DOHH2 (cell line): ENCODE data around the gene AFF2.

Source experiments
- H3F3A ChIP-seq: fragments of 200-600 bp; sonication (generic), shearing (Covaris generic); 2 replicates; pipeline ENCODE4 v1.6.0; 2016; ENCODE audit warnings: antibody characterized with exemption, mild to moderate bottlenecking; ENCODE audit not compliant: control insufficient read depth, insufficient read depth
- H3K27ac ChIP-seq: fragments of 200-600 bp; sonication (generic); 2 replicates; pipeline ENCODE4 v1.5.1; 2014; ENCODE audit warnings: low read depth, mild to moderate bottlenecking, low read length, moderate library complexity
- H3K27me3 ChIP-seq: fragments of 200-600 bp; sonication (generic); 2 replicates; pipeline ENCODE4 v1.6.1; 2014; ENCODE audit warnings: mild to moderate bottlenecking, low read length, mixed read lengths; ENCODE audit not compliant: control insufficient read depth
- H3K36me3 ChIP-seq: fragments of 200-600 bp; sonication (generic); 2 replicates; pipeline ENCODE4 v1.6.1; 2014; ENCODE audit warnings: mild to moderate bottlenecking, low read length, moderate library complexity, mixed read lengths; ENCODE audit not compliant: control insufficient read depth
- H3K4me1 ChIP-seq: fragments of 200-600 bp; sonication (generic); 2 replicates; pipeline ENCODE4 v1.6.1; 2014; ENCODE audit warnings: mild to moderate bottlenecking, low read length, mixed read lengths; ENCODE audit not compliant: control insufficient read depth
- H3K4me2 ChIP-seq: fragments of 200-600 bp; sonication (generic); 2 replicates; pipeline ENCODE4 v1.6.0; 2014; ENCODE audit warnings: mild to moderate bottlenecking, low read length, moderate library complexity
- H3K4me3 ChIP-seq: fragments of 200-600 bp; sonication (generic); 2 replicates; pipeline ENCODE4 v1.5.1; 2014; ENCODE audit warnings: mild to moderate bottlenecking, low read length, mixed read lengths
- H3K79me2 ChIP-seq: fragments of 200-600 bp; sonication (generic); 2 replicates; pipeline ENCODE4 v1.6.1; 2014; ENCODE audit warnings: mild to moderate bottlenecking, low read length, mixed read lengths; ENCODE audit not compliant: control insufficient read depth
- H3K9me2 ChIP-seq: fragments of 200-600 bp; sonication (generic); replicated peaks from 2 replicates; pipeline ENCODE4 v1.6.1; 2014; ENCODE audit warnings: mild to moderate bottlenecking, low read length, mixed read lengths; ENCODE audit not compliant: control insufficient read depth
- H3K9me3 ChIP-seq: fragments of 200-600 bp; sonication (generic); 2 replicates; pipeline ENCODE4 v1.6.1; 2014; ENCODE audit warnings: antibody characterized with exemption, low read length, mixed read lengths; ENCODE audit not compliant: control insufficient read depth, insufficient read depth
- H4K20me1 ChIP-seq: fragments of 200-600 bp; sonication (generic); 2 replicates; pipeline ENCODE4 v1.6.0; 2014; ENCODE audit warnings: low read depth, mild to moderate bottlenecking, antibody characterized with exemption, low read length, moderate library complexity; ENCODE audit not compliant: control insufficient read depth, insufficient read depth
- CTCF ChIP-seq: fragments of 200-600 bp; sonication (generic); IDR thresholded peaks from one replicate; pipeline ENCODE4 v1.5.1; 2014; ENCODE audit warnings: antibody characterized with exemption, mild to moderate bottlenecking, low read depth, low read length; ENCODE audit not compliant: poor library complexity, severe bottlenecking
- EZH2phosphoT487 ChIP-seq: fragments of 200-600 bp; sonication (generic); IDR thresholded peaks from 2 replicates; pipeline ENCODE4 v1.6.1; 2017; ENCODE audit warnings: borderline replicate concordance, mild to moderate bottlenecking, antibody characterized with exemption, low read length, moderate library complexity, mixed read lengths

AFF2 gene

GRCh38 chrX:148540671-148541583, 40.5 kb downstream of the AFF2 start:
- Histone ChIP-seq H3K4me3 (peak overlapping the region; percentile 74), H4K20me1 (no peaks in the 10 kb centered on the region), H3K4me1 (peaks cover 97% of the 10 kb centered on the region), H3K36me3 (peaks cover 29% of the 10 kb centered on the region), H3K9me3 (no peaks in the 10 kb centered on the region), H3K79me2 (peaks cover 83% of the 10 kb centered on the region), H3F3A (peaks cover 43% of the 10 kb centered on the region), H3K9me2 (no peaks in the 10 kb centered on the region), H3K4me2 (peak overlapping the region; percentile 95), H3K27ac (peak overlapping the region; percentile 98), H3K27me3 (no peaks in the 10 kb centered on the region)
- TF ChIP-seq CTCF (no peak), EZH2phosphoT487 (no peak)

GRCh38 chrX:148541584-148541940, 41.1 kb downstream of the AFF2 start:
- peaks cover 97% of the 10 kb centered on the region for H3K4me1 ChIP-seq

GRCh38 chrX:148542481-148543255, 42.3 kb downstream of the AFF2 start:
- H3K79me2 ChIP-seq, result peaks cover 83% of the 10 kb centered on the region
- peak overlapping the region; percentile 95 for H3K4me2 ChIP-seq
- TF ChIP-seq CTCF (peak; percentile 42), EZH2phosphoT487 (no peak)
- no peaks in the 10 kb centered on the region for H3K9me3 ChIP-seq
- peak overlapping the region; percentile 74 for H3K4me3 ChIP-seq
- no peaks in the 10 kb centered on the region for H3K9me2 ChIP-seq
- peaks cover 43% of the 10 kb centered on the region for H3F3A ChIP-seq
- no peaks in the 10 kb centered on the region for H3K27me3 ChIP-seq
- H3K27ac ChIP-seq, result peak overlapping the region; percentile 98
- peaks cover 97% of the 10 kb centered on the region for H3K4me1 ChIP-seq
- H4K20me1 ChIP-seq, result no peaks in the 10 kb centered on the region
- peaks cover 43% of the 10 kb centered on the region for H3K36me3 ChIP-seq

More at GRCh38 chrX:148541584-148541940, 41.1 kb downstream of the AFF2 start:
- H3K4me2 ChIP-seq, result peak overlapping the region; percentile 95
- no peaks in the 10 kb centered on the region for H4K20me1 ChIP-seq
- peak overlapping the region; percentile 74 for H3K4me3 ChIP-seq
- no peaks in the 10 kb centered on the region for H3K27me3 ChIP-seq
- no peaks in the 10 kb centered on the region for H3K9me2 ChIP-seq
- peaks cover 43% of the 10 kb centered on the region for H3F3A ChIP-seq
- H3K79me2 ChIP-seq, result peaks cover 83% of the 10 kb centered on the region
- no peaks in the 10 kb centered on the region for H3K9me3 ChIP-seq
- peaks cover 35% of the 10 kb centered on the region for H3K36me3 ChIP-seq
- TF ChIP-seq CTCF (no peak), EZH2phosphoT487 (no peak)
- H3K27ac ChIP-seq, result peak overlapping the region; percentile 98
